Calu3 (cell line): ENCODE data around the gene SRP68. TPM values are rescaled to one million over a fixed set of nuclear protein-coding genes. Genes with fewer than 3 reads are reported as not detected.

Experiments used
- BruUV-seq: library from RNA; stranded (reverse); fragments of 400-500 nt; replicated peaks from 2 replicates; lab custom pipeline; 2021; lab: Mats Ljungman, UMichigan
- CTCF ChIA-PET: fragments of 300-600 bp; sonication (Branson Sonifier 250); formaldehyde crosslinking; loops from one replicate; lab custom pipeline; 2022; ENCODE audit warnings: antibody characterized with exemption; lab: Charles Lee
- DNase-seq: peaks from one replicate; pipeline ENCODE4 v3.0.0; 2022
- H3K27ac Mint-ChIP-seq: one replicate; pipeline ENCODE4 v1.8.0; 2022; ENCODE audit warnings: mixed read lengths; ENCODE audit not compliant: unreplicated experiment
- H3K27me3 Mint-ChIP-seq: one replicate; pipeline ENCODE4 v1.8.0; 2022; ENCODE audit warnings: mixed read lengths; ENCODE audit not compliant: unreplicated experiment
- H3K36me3 Mint-ChIP-seq: one replicate; pipeline ENCODE4 v1.8.0; 2022; ENCODE audit warnings: mild to moderate bottlenecking, moderate library complexity, mixed read lengths; ENCODE audit not compliant: insufficient read depth, unreplicated experiment
- H3K4me1 Mint-ChIP-seq: one replicate; pipeline ENCODE4 v1.8.0; 2022; ENCODE audit warnings: mild to moderate bottlenecking, low read depth, mixed read lengths; ENCODE audit not compliant: unreplicated experiment
- H3K4me3 Mint-ChIP-seq: one replicate; pipeline ENCODE4 v1.8.0; 2022; ENCODE audit warnings: mild to moderate bottlenecking, low read depth, moderate library complexity, mixed read lengths; ENCODE audit not compliant: unreplicated experiment
- H3K9me3 Mint-ChIP-seq: one replicate; pipeline ENCODE4 v1.8.0; 2022; ENCODE audit warnings: low read depth, mixed read lengths; ENCODE audit not compliant: unreplicated experiment
- intact Hi-C: fragments of 100-400 bp; cut with micrococcal nuclease; formaldehyde crosslinking; loops from one replicate; pipeline ENCODE4 v1.10.0; 2022; ENCODE audit not compliant: unreplicated experiment
- total RNA-seq: library from RNA; stranded (reverse); gene quantifications from 2 replicates; pipeline ENCODE4 v1.2.3, GENCODE V29; 2022
- TF ChIP-seq, protein P1 (sequence below): fragments of 200-600 bp; IDR thresholded peaks from one replicate; pipeline ENCODE4 v1.8.0; 2022; ENCODE audit warnings: antibody characterized with exemption; ENCODE audit not compliant: unreplicated experiment

Gene SRP68
- total RNA-seq, 1 experiment from 2014 or later, result 80.7 TPM

DNA sequence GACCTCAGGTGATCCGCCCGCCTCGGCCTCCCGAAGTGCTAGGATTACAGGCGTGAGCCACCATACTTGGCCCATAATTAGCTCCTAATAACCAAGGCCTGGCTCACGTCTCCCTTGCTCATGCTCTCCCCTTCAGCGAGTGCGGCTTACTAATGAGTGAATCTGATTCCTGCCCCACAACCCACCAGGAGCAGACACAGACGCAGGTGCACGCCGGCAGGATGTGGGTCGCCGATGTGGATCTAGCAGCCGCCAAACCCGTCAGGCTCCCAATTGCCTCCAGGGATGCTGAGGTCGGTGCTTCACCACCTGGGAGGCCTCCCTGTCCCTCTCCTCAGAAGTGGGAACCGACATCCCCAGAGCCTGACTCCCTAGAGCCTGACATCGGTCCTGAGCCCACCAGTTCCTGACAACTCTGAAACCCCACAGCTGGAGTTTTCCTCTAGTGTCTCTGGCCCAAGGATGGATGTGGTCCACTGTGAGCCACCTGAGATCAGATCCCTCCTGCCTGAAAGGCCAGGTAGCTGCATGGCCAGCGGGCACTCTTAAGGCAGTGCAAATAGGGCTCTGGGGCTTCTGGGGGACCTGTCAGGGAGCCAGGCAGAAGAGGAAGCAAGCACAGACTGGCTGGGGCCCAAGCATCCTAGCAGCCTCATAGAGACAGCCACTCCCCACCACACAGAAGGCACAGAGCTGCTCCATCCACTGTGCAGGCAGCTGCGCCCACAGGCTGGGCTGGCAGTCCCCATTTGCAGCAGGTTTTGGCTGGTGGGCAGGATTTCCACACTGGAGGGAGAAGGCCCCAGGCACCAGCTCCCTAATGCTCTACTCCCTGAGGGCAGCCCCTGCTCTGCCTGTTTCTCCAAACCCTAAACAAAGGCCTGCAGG, 20.5 kb upstream of the SRP68 start:
- Mint-ChIP-seq H3K27ac (no peak overlapping the region), H3K36me3 (peaks cover 31% of the 10 kb centered on the region), H3K27me3 (no peaks in the 10 kb centered on the region), H3K4me1 (no peaks in the 10 kb centered on the region), H3K9me3 (no peaks in the 10 kb centered on the region), H3K4me3 (no peak overlapping the region)
- CTCF ChIA-PET, result interaction anchor here (0.7 kb wide), 1 partner anchor 316 kb away, joined by 6 read pairs; no protein-coding TSS in a partner anchor
- BruUV-seq, result no TSS peak
- no peak for DNase-seq
- TF ChIP-seq, protein P1, sequence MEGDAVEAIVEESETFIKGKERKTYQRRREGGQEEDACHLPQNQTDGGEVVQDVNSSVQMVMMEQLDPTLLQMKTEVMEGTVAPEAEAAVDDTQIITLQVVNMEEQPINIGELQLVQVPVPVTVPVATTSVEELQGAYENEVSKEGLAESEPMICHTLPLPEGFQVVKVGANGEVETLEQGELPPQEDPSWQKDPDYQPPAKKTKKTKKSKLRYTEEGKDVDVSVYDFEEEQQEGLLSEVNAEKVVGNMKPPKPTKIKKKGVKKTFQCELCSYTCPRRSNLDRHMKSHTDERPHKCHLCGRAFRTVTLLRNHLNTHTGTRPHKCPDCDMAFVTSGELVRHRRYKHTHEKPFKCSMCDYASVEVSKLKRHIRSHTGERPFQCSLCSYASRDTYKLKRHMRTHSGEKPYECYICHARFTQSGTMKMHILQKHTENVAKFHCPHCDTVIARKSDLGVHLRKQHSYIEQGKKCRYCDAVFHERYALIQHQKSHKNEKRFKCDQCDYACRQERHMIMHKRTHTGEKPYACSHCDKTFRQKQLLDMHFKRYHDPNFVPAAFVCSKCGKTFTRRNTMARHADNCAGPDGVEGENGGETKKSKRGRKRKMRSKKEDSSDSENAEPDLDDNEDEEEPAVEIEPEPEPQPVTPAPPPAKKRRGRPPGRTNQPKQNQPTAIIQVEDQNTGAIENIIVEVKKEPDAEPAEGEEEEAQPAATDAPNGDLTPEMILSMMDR, result no peak
- intact Hi-C loops, result no loop called here

DNA sequence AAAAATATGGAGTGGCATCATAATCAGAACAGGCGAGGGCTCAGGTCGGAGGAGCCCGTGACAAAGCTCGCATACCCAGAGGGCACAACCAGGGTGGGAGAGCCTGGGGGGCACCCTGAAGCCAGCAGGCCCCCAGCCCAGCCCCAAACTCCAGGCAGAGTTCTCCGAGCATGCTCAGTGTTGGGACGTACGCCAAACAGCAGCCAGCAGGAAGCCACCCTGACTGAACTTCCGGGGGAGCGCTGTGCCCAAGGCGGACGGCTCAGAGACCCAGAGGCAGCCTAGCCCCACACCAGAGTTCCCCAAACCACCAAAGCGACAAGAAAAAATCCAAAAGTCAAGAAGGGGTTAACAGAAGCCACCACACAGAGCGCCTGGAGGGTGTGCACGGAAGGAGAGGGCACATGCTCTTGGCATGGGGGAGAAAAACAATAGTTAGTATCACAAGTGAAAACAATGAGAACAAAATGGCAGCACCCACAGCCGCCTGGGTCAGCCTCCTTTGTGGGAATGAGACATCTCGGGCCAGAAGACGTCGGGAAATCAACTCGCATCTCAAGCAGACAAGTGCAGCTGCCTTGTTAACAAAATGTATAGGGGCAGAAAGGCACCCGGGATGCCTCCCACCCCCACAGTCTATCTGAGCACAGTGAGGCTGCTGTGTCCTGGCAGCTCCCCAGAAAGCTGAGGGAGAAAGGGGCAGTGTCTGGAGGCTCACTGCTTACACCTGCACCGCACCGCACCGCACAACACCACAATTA, 19.4 kb upstream of the SRP68 start:
- Mint-ChIP-seq H3K4me1 (no peaks in the 10 kb centered on the region), H3K4me3 (no peak overlapping the region), H3K27me3 (no peaks in the 10 kb centered on the region), H3K36me3 (peaks cover 22% of the 10 kb centered on the region), H3K27ac (no peak overlapping the region), H3K9me3 (no peaks in the 10 kb centered on the region)
- BruUV-seq, result no TSS peak
- DNase-seq, result no peak
- TF ChIP-seq, protein P1, result no peak
- CTCF ChIA-PET, result interaction anchor here (0.7 kb wide), 1 partner anchor 317 kb away, joined by 6 read pairs; no protein-coding TSS in a partner anchor
- intact Hi-C loops, result no loop called here

DNA sequence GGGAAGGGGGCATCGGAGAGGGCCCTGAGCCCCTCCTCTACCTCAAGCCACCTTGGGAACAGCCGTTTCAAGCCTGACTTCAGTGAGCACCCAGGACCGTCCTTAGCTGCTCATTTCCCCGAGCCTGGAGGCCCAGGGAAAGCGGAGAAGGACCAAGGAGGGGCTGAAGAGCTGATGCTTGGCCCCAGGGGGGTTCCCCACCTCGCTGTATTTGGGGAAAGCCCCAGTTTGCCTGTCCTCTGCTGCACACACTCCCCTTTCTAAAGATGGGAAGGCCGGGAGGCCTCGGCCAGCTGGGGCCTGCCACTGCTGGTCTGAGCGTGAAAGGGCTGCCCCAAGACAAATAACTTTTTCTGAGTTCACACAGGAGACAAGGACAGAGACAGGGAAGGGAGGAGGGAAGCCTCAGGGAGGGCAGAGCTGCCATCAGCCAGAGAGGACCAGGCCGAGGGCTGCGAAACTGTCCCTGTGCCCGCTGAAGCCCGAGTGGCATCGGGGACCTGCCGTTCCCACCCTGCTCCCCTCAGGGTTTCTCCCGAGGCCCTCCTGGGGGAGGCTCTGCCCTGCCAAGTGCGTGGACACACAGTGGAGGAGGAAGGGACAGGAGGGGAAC, 18.3 kb upstream of the SRP68 start:
- H3K27ac Mint-ChIP-seq, result no peak overlapping the region
- BruUV-seq, result no TSS peak
- H3K9me3 Mint-ChIP-seq, result no peaks in the 10 kb centered on the region
- DNase-seq, result no peak
- TF ChIP-seq, protein P1, result no peak
- peaks cover 17% of the 10 kb centered on the region for H3K36me3 Mint-ChIP-seq
- no peaks in the 10 kb centered on the region for H3K4me1 Mint-ChIP-seq
- CTCF ChIA-PET, result no interaction called here
- H3K4me3 Mint-ChIP-seq, result no peak overlapping the region
- H3K27me3 Mint-ChIP-seq, result no peaks in the 10 kb centered on the region
- intact Hi-C loops, result no loop called here
